VCaP (cell line): ENCODE data around the gene ACSS3.

Source experiments
- H3K27ac ChIP-seq: fragments of 450-650 bp; 2 replicates; pipeline ENCODE4 v1.5.1; 2017
- TF ChIP-seq, protein P1 (sequence below): fragments of 450-650 bp; conservative IDR thresholded peaks from 2 replicates; pipeline ENCODE4 v1.5.1; 2017; ENCODE audit warnings: mild to moderate bottlenecking, moderate library complexity

Gene ACSS3

DNA sequence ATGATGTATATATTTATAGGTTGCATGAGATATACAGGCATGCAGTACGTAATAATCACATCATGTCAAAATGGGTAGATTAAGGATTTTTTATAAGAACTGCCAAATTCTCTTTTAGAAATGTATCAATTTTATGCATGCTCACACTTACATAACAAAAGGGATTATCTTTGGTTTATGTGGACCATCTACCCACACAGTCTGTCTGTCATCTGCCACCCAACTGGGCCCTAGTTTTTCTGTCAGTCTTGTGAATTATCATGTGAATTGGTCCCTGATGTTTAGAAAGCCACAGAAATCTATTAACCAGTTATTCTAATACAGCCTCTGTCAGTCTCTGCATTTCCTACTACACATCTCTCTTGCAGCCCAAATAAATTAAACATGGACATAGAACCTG is 133.4 kb downstream of the ACSS3 start:
- TF ChIP-seq, protein P1, sequence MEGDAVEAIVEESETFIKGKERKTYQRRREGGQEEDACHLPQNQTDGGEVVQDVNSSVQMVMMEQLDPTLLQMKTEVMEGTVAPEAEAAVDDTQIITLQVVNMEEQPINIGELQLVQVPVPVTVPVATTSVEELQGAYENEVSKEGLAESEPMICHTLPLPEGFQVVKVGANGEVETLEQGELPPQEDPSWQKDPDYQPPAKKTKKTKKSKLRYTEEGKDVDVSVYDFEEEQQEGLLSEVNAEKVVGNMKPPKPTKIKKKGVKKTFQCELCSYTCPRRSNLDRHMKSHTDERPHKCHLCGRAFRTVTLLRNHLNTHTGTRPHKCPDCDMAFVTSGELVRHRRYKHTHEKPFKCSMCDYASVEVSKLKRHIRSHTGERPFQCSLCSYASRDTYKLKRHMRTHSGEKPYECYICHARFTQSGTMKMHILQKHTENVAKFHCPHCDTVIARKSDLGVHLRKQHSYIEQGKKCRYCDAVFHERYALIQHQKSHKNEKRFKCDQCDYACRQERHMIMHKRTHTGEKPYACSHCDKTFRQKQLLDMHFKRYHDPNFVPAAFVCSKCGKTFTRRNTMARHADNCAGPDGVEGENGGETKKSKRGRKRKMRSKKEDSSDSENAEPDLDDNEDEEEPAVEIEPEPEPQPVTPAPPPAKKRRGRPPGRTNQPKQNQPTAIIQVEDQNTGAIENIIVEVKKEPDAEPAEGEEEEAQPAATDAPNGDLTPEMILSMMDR, result no peak
- H3K27ac ChIP-seq, result no peak overlapping the region; the same call in 1 of the 2 replicates

GRCh38 chr12:81212996-81213696 is 135.3 kb downstream of the ACSS3 start:
- TF ChIP-seq, protein P1, result no peak

DNA sequence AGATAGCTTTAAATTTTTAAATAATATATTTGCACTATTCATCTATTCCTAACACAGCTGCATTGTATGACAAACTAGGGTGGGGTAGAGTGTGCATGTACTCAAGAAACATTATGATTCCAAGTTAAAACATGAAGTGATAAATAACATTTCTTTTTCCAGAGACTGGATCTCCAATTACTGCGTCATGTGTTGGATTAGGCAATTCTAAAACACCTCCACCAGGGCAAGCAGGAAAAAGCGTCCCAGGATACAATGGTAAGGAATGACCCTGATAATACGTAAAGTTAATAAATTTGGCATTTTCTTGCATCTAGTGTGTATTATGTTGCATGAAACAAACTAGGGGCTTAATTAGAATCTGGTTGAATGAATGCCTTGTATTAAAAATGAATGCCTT is 138.9 kb downstream of the ACSS3 start:
- H3K27ac ChIP-seq, result no peak overlapping the region
- TF ChIP-seq, protein P1, result no peak

More at GRCh38 chr12:81212996-81213696, 135.3 kb downstream of the ACSS3 start:
- H3K27ac ChIP-seq, result no peak overlapping the region

DNA sequence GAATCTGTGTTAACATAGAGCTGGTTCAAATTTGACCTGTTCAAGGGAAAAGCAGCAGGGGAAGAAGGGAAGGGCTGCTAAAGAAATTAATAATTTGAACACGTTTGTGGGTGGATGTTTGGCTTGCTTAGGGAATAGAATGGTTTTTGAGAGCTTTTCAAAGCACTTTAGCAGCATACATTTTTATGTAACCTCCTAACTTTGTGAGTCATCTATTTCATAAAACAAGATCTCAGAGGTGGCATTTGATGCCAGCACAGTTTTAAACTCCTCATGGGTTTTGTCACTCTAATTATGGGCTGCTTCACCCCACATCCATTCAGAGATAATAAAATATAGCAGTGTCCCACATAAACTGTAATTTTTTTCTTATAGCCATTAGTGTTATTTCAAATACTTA is 143.8 kb downstream of the ACSS3 start:
- TF ChIP-seq, protein P1, result no peak
- H3K27ac ChIP-seq, result no peak overlapping the region

DNA sequence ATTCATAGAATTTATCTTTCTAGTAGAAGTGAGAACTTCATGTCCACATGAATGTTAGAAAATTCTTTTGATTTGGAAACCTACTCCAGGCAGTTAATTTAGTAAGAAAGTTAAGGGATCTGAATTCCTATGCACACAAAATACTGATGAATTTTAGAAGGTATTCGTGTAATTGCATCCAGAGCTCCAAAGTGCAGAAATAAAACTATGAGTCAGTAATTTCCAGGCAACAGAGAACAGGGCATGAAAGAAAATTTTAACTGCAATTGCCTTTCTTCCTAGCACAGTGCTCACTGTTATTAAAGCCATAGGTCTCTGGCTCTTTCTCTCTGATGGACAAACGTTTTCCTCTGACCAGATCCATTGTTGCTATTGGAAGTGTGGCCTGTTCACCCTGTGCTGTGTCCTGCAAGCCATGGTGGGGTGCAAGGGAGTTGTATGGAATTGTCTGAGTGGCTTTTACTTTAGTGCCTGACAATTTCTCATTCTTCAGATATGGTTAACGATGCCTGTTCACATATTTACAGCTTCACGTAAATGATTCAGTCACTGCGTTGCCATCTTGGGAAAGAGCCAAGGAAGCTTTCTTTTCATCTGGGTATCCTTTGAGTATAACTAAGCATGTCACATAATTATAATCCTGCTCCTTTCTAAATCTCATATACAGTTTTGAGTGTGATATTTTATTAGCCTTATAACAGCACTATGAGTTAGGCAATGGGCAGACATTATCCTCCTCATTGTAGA is 145.1 kb downstream of the ACSS3 start:
- TF ChIP-seq, protein P1, result no peak
- no peak overlapping the region for H3K27ac ChIP-seq

DNA sequence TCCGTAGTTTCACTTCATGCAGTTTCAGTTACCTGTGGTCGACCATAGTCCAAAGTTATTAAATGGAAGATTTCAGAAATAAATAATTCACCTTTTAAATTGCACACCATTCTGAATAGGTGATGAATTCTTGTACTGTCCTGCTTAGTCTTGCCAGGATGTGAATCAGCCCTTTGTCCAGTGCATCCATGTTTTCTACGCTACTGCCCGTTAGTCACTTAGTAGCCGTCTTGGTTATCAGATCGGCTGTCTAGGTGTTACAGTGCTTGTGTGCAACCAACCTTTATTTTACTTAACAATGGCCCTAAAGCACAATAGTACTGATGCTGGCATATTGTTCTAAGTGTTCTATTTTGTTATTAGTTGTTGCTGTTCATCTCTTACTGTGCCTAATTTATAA is 146.7 kb downstream of the ACSS3 start:
- H3K27ac ChIP-seq, result no peak overlapping the region
- TF ChIP-seq, protein P1, result no peak

- H3K27ac ChIP-seq, result peak overlapping the region; percentile 37
- TF ChIP-seq, protein P1, result no peak
Observed at GRCh38 chr12:81229759-81230158, 151.9 kb downstream of the ACSS3 start.
